Activated naive CD8-positive, alpha-beta T cell (primary cell): Measurements from ENCODE around the gene DNAH17.
"Not testable (repeated sequence)": the region's sequence is repeated elsewhere in the genome, so short reads cannot be mapped to it uniquely, and the experiment has no call there.

Experiments used
- H3K27ac Mint-ChIP-seq: one replicate; pipeline ENCODE4 v1.8.0; 2021; ENCODE audit warnings: mixed read lengths
- H3K27me3 Mint-ChIP-seq: one replicate; pipeline ENCODE4 v1.8.0; 2021; ENCODE audit warnings: mixed read lengths
- H3K36me3 Mint-ChIP-seq: one replicate; pipeline ENCODE4 v1.8.0; 2021; ENCODE audit warnings: mixed read lengths
- H3K4me1 Mint-ChIP-seq: one replicate; pipeline ENCODE4 v1.8.0; 2021; ENCODE audit warnings: low read depth, mixed read lengths
- H3K4me3 Mint-ChIP-seq: one replicate; pipeline ENCODE4 v1.8.0; 2021; ENCODE audit warnings: mild to moderate bottlenecking, mixed read lengths
- H3K9me3 Mint-ChIP-seq: one replicate; pipeline ENCODE4 v1.8.0; 2021; ENCODE audit warnings: low read depth, mixed read lengths

Gene DNAH17

GRCh38 chr17:78466786-78467715, 110.1 kb downstream of the DNAH17 start:
- Mint-ChIP-seq H3K4me3 (no peak overlapping the region), H3K27ac (no peak overlapping the region), H3K9me3 (no peaks in the 10 kb centered on the region), H3K4me1 (no peaks in the 10 kb centered on the region), H3K36me3 (no peaks in the 10 kb centered on the region), H3K27me3 (no peaks in the 10 kb centered on the region)

GRCh38 chr17:78466109-78466785, 110.9 kb downstream of the DNAH17 start:
- not testable (repeated sequence) for H3K36me3 Mint-ChIP-seq, H3K27ac Mint-ChIP-seq, H3K9me3 Mint-ChIP-seq, H3K4me3 Mint-ChIP-seq, H3K4me1 Mint-ChIP-seq, H3K27me3 Mint-ChIP-seq

GRCh38 chr17:78462148-78462547, 115.0 kb downstream of the DNAH17 start:
- Mint-ChIP-seq H3K27ac (no peak overlapping the region), H3K4me1 (no peaks in the 10 kb centered on the region), H3K27me3 (no peaks in the 10 kb centered on the region), H3K4me3 (no peak overlapping the region), H3K36me3 (no peaks in the 10 kb centered on the region), H3K9me3 (no peaks in the 10 kb centered on the region)

GRCh38 chr17:78461799-78462053, 115.5 kb downstream of the DNAH17 start:
- no peak overlapping the region for H3K27ac Mint-ChIP-seq
- H3K27me3 Mint-ChIP-seq, result no peaks in the 10 kb centered on the region
- no peaks in the 10 kb centered on the region for H3K4me1 Mint-ChIP-seq
- no peaks in the 10 kb centered on the region for H3K9me3 Mint-ChIP-seq
- H3K36me3 Mint-ChIP-seq, result no peaks in the 10 kb centered on the region
- no peak overlapping the region for H3K4me3 Mint-ChIP-seq

- Mint-ChIP-seq H3K36me3 (no peaks in the 10 kb centered on the region), H3K4me3 (no peak overlapping the region), H3K27ac (no peak overlapping the region), H3K4me1 (no peaks in the 10 kb centered on the region), H3K9me3 (no peaks in the 10 kb centered on the region), H3K27me3 (no peaks in the 10 kb centered on the region)
Observed at GRCh38 chr17:78460951-78461798, 116.0 kb downstream of the DNAH17 start.

- Mint-ChIP-seq H3K4me3 (no peak overlapping the region), H3K36me3 (no peaks in the 10 kb centered on the region), H3K27me3 (no peaks in the 10 kb centered on the region)
Observed at GRCh38 chr17:78460176-78460675, 117.0 kb downstream of the DNAH17 start.

GRCh38 chr17:78459696-78460095, 117.5 kb downstream of the DNAH17 start:
- Mint-ChIP-seq H3K4me3 (no peak overlapping the region), H3K27ac (no peak overlapping the region), H3K27me3 (no peaks in the 10 kb centered on the region), H3K9me3 (no peaks in the 10 kb centered on the region), H3K4me1 (no peaks in the 10 kb centered on the region), H3K36me3 (no peaks in the 10 kb centered on the region)

More at GRCh38 chr17:78460176-78460675, 117.0 kb downstream of the DNAH17 start:
- H3K4me1 Mint-ChIP-seq, result no peaks in the 10 kb centered on the region
- H3K27ac Mint-ChIP-seq, result no peak overlapping the region
- H3K9me3 Mint-ChIP-seq, result no peaks in the 10 kb centered on the region

- H3K36me3 Mint-ChIP-seq, result no peaks in the 10 kb centered on the region
- H3K9me3 Mint-ChIP-seq, result no peaks in the 10 kb centered on the region
- H3K4me1 Mint-ChIP-seq, result no peaks in the 10 kb centered on the region
- H3K27ac Mint-ChIP-seq, result no peak overlapping the region
- H3K4me3 Mint-ChIP-seq, result no peak overlapping the region
- H3K27me3 Mint-ChIP-seq, result no peaks in the 10 kb centered on the region
Observed at GRCh38 chr17:78458736-78459335, 118.4 kb downstream of the DNAH17 start.

GRCh38 chr17:78458091-78458490, 119.1 kb downstream of the DNAH17 start:
- Mint-ChIP-seq H3K4me1 (no peaks in the 10 kb centered on the region), H3K9me3 (no peaks in the 10 kb centered on the region), H3K36me3 (no peaks in the 10 kb centered on the region), H3K4me3 (no peak overlapping the region), H3K27ac (no peak overlapping the region), H3K27me3 (no peaks in the 10 kb centered on the region)

GRCh38 chr17:78454346-78454745, 122.8 kb downstream of the DNAH17 start:
- no peaks in the 10 kb centered on the region for H3K27me3 Mint-ChIP-seq
- H3K27ac Mint-ChIP-seq, result no peak overlapping the region
- H3K9me3 Mint-ChIP-seq, result no peaks in the 10 kb centered on the region
- H3K36me3 Mint-ChIP-seq, result no peaks in the 10 kb centered on the region
- H3K4me1 Mint-ChIP-seq, result no peaks in the 10 kb centered on the region
- no peak overlapping the region for H3K4me3 Mint-ChIP-seq

- no peaks in the 10 kb centered on the region for H3K27me3 Mint-ChIP-seq
- H3K9me3 Mint-ChIP-seq, result no peaks in the 10 kb centered on the region
- H3K4me1 Mint-ChIP-seq, result no peaks in the 10 kb centered on the region
- no peak overlapping the region for H3K4me3 Mint-ChIP-seq
- H3K27ac Mint-ChIP-seq, result no peak overlapping the region
- no peaks in the 10 kb centered on the region for H3K36me3 Mint-ChIP-seq
Observed at GRCh38 chr17:78451753-78452152, 125.4 kb downstream of the DNAH17 start.

- no peaks in the 10 kb centered on the region for H3K9me3 Mint-ChIP-seq
- H3K36me3 Mint-ChIP-seq, result no peaks in the 10 kb centered on the region
- no peaks in the 10 kb centered on the region for H3K4me1 Mint-ChIP-seq
- H3K4me3 Mint-ChIP-seq, result no peak overlapping the region
- H3K27me3 Mint-ChIP-seq, result peaks cover 1% of the 10 kb centered on the region
- H3K27ac Mint-ChIP-seq, result no peak overlapping the region
Observed at GRCh38 chr17:78450696-78451345, 126.4 kb downstream of the DNAH17 start.

- Mint-ChIP-seq H3K27ac (no peak overlapping the region), H3K4me3 (no peak overlapping the region), H3K9me3 (no peaks in the 10 kb centered on the region), H3K36me3 (no peaks in the 10 kb centered on the region), H3K4me1 (no peaks in the 10 kb centered on the region), H3K27me3 (peaks cover 1% of the 10 kb centered on the region)
Observed at GRCh38 chr17:78449983-78450595, 127.1 kb downstream of the DNAH17 start.
